Prostate gland (tissue), 2 donors: Measurements from ENCODE around the gene ATG16L2.

Source experiments
- CTCF ChIP-seq, 4 experiments: fragments of 200-600 bp in 2 of 4; fragments of 450-650 bp in 2 of 4; sonication (generic) in 2 of 4; IDR thresholded peaks; 1 replicate in 3 of 4; 2 replicates in 1 of 4; pipeline ENCODE4 v1.5.1; 2016 to 2019; ENCODE audit warnings: antibody characterized with exemption in 4 of 4, mild to moderate bottlenecking in 2 of 4, moderate library complexity in 2 of 4
- POLR2A ChIP-seq: fragments of 450-650 bp; IDR thresholded peaks from one replicate; pipeline ENCODE4 v1.6.1; 2016; ENCODE audit warnings: antibody characterized with exemption, mild to moderate bottlenecking
- POLR2AphosphoS5 ChIP-seq: sonication (generic); formaldehyde crosslinking; IDR thresholded peaks from one replicate; pipeline ENCODE4 v1.6.1; 2017; ENCODE audit warnings: antibody characterized with exemption

DNA sequence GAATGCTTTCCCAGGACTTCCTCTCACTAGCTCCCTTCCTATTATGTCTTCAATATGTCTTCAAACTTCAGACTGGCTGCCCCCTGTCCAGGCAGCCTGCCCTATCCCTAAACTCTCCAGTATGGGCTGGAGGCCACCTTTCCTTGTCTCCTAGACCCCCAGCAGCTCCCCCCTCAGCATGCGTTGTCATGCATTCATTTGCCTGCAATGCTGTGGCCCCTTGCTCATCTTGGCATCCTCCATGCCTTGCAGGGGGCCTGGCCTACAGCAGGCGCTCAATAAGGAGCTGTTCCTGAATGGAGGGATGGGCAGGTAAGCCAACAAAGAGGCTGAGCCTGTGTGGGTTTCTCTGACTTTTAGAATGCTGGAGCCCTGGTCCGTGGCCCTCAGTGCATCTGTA lies 45.6 kb upstream of the ATG16L2 start:
- no peak for TF ChIP-seq CTCF (IDR thresholded peaks at IDR 0.05)
- TF ChIP-seq POLR2AphosphoS5: no peak
- TF ChIP-seq POLR2A: no peak
